GM19043 (cell line): Measurements from ENCODE around the gene STT3A.

Experiments used
- ATAC-seq: cut with Tn5 transposase; IDR thresholded peaks from one replicate; pipeline ENCODE4 v1.9.1; 2021; ENCODE audit warnings: low read depth; ENCODE audit not compliant: unreplicated experiment

The STT3A gene

GRCh38 chr11:125649465-125650166 lies 57.0 kb downstream of the STT3A start:
- no peak for ATAC-seq

- ATAC-seq, result no peak
Measured at GRCh38 chr11:125662689-125663088, 70.0 kb downstream of the STT3A start.

- ATAC-seq, result no peak
Measured at GRCh38 chr11:125663910-125664309, 71.3 kb downstream of the STT3A start.

- ATAC-seq, result no peak
Measured at GRCh38 chr11:125667151-125667550, 74.5 kb downstream of the STT3A start.

GRCh38 chr11:125670172-125670571 lies 77.5 kb downstream of the STT3A start:
- ATAC-seq, result no peak

GRCh38 chr11:125671561-125671960 lies 78.9 kb downstream of the STT3A start:
- ATAC-seq, result no peak
